ENCODE results near the gene LARGE2.

Gene LARGE2

GRCh38 chr11:45927684-45928413 is 5.4 kb downstream of the LARGE2 start:
- Histone ChIP-seq H3K27me3 (ENCODE audit: control insufficient read depth, insufficient read depth, low read length) (peaks cover 19% of the 10 kb centered on the region), H3K4me1 (ENCODE audit: control insufficient read depth, insufficient read depth, low read length) (peaks cover 9% of the 10 kb centered on the region), H3K4me2 (ENCODE audit: low read length) (no peak overlapping the region), H3K36me3 (ENCODE audit: insufficient read depth, low read length) (peaks cover 5% of the 10 kb centered on the region), H3K4me3 (ENCODE audit: low read length) (no peak overlapping the region), H3K9me3 (replicated peaks; ENCODE audit: low read length) (no peaks in the 10 kb centered on the region), H3K9ac (ENCODE audit: low read depth, low read length) (no peak overlapping the region)

GRCh38 chr11:45928535-45929215 is 6.2 kb downstream of the LARGE2 start:
- H3K4me1 ChIP-seq (ENCODE audit: control insufficient read depth, insufficient read depth, low read length) = peaks cover 9% of the 10 kb centered on the region
- no peaks in the 10 kb centered on the region for H3K9me3 ChIP-seq (replicated peaks; ENCODE audit: low read length)
- H3K4me2 ChIP-seq (ENCODE audit: low read length) = no peak overlapping the region
- no peak overlapping the region for H3K9ac ChIP-seq (ENCODE audit: low read depth, low read length)
- peaks cover 12% of the 10 kb centered on the region for H3K27me3 ChIP-seq (ENCODE audit: control insufficient read depth, insufficient read depth, low read length)
- H3K4me3 ChIP-seq (ENCODE audit: low read length) = no peak overlapping the region
- H3K36me3 ChIP-seq (ENCODE audit: insufficient read depth, low read length) = peaks cover 12% of the 10 kb centered on the region

GRCh38 chr11:45929486-45930030 is 7.1 kb downstream of the LARGE2 start:
- Histone ChIP-seq H3K27me3 (ENCODE audit: control insufficient read depth, insufficient read depth, low read length) (peaks cover 5% of the 10 kb centered on the region), H3K4me1 (ENCODE audit: control insufficient read depth, insufficient read depth, low read length) (peaks cover 9% of the 10 kb centered on the region), H3K9me3 (replicated peaks; ENCODE audit: low read length) (no peaks in the 10 kb centered on the region), H3K9ac (ENCODE audit: low read depth, low read length) (no peak overlapping the region), H3K4me3 (ENCODE audit: low read length) (no peak overlapping the region), H3K36me3 (ENCODE audit: insufficient read depth, low read length) (peaks cover 21% of the 10 kb centered on the region), H3K4me2 (ENCODE audit: low read length) (no peak overlapping the region)

- H3K4me1 ChIP-seq (ENCODE audit: control insufficient read depth, insufficient read depth, low read length) = peaks cover 9% of the 10 kb centered on the region
- H3K36me3 ChIP-seq (ENCODE audit: insufficient read depth, low read length) = peaks cover 27% of the 10 kb centered on the region
- H3K4me2 ChIP-seq (ENCODE audit: low read length) = no peak overlapping the region
- H3K27me3 ChIP-seq (ENCODE audit: control insufficient read depth, insufficient read depth, low read length) = no peaks in the 10 kb centered on the region
- H3K9me3 ChIP-seq (replicated peaks; ENCODE audit: low read length) = no peaks in the 10 kb centered on the region
- no peak overlapping the region for H3K4me3 ChIP-seq (ENCODE audit: low read length)
- no peak overlapping the region for H3K9ac ChIP-seq (ENCODE audit: low read depth, low read length)
These were observed 7.8 kb downstream of the LARGE2 start for GRCh38 chr11:45930031-45930794.

GRCh38 chr11:45930951-45931570 is 8.6 kb downstream of the LARGE2 start:
- H3K9me3 ChIP-seq (replicated peaks; ENCODE audit: low read length) = no peaks in the 10 kb centered on the region
- no peak overlapping the region for H3K4me2 ChIP-seq (ENCODE audit: low read length)
- no peak overlapping the region for H3K9ac ChIP-seq (ENCODE audit: low read depth, low read length)
- H3K27me3 ChIP-seq (ENCODE audit: control insufficient read depth, insufficient read depth, low read length) = no peaks in the 10 kb centered on the region
- peaks cover 9% of the 10 kb centered on the region for H3K4me1 ChIP-seq (ENCODE audit: control insufficient read depth, insufficient read depth, low read length)
- H3K36me3 ChIP-seq (ENCODE audit: insufficient read depth, low read length) = peaks cover 31% of the 10 kb centered on the region
- H3K4me3 ChIP-seq (ENCODE audit: low read length) = no peak overlapping the region

- peaks cover 34% of the 10 kb centered on the region for H3K36me3 ChIP-seq (ENCODE audit: insufficient read depth, low read length)
These were observed 9.3 kb downstream of the LARGE2 start for GRCh38 chr11:45931739-45932138.

GRCh38 chr11:45932217-45932616 is 9.8 kb downstream of the LARGE2 start:
- H3K9ac ChIP-seq (ENCODE audit: low read depth, low read length) = no peak overlapping the region
- no peak overlapping the region for H3K4me2 ChIP-seq (ENCODE audit: low read length)
- no peaks in the 10 kb centered on the region for H3K27me3 ChIP-seq (ENCODE audit: control insufficient read depth, insufficient read depth, low read length)
- no peaks in the 10 kb centered on the region for H3K9me3 ChIP-seq (replicated peaks; ENCODE audit: low read length)
- no peak overlapping the region for H3K4me3 ChIP-seq (ENCODE audit: low read length)
- peaks cover 9% of the 10 kb centered on the region for H3K4me1 ChIP-seq (ENCODE audit: control insufficient read depth, insufficient read depth, low read length)
- peaks cover 38% of the 10 kb centered on the region for H3K36me3 ChIP-seq (ENCODE audit: insufficient read depth, low read length)

More at GRCh38 chr11:45931739-45932138, 9.3 kb downstream of the LARGE2 start:
- Histone ChIP-seq H3K4me1 (ENCODE audit: control insufficient read depth, insufficient read depth, low read length) (peaks cover 9% of the 10 kb centered on the region), H3K9ac (ENCODE audit: low read depth, low read length) (no peak overlapping the region), H3K9me3 (replicated peaks; ENCODE audit: low read length) (no peaks in the 10 kb centered on the region), H3K4me3 (ENCODE audit: low read length) (no peak overlapping the region), H3K27me3 (ENCODE audit: control insufficient read depth, insufficient read depth, low read length) (no peaks in the 10 kb centered on the region), H3K4me2 (ENCODE audit: low read length) (no peak overlapping the region)

GRCh38 chr11:45933131-45933831 is 10.8 kb downstream of the LARGE2 start:
- Histone ChIP-seq H3K4me1 (ENCODE audit: control insufficient read depth, insufficient read depth, low read length) (peaks cover 9% of the 10 kb centered on the region), H3K9ac (ENCODE audit: low read depth, low read length) (no peak overlapping the region), H3K4me3 (ENCODE audit: low read length) (no peak overlapping the region)

GRCh38 chr11:45933846-45934579 is 11.6 kb downstream of the LARGE2 start:
- H3K27me3 ChIP-seq (ENCODE audit: control insufficient read depth, insufficient read depth, low read length) = no peaks in the 10 kb centered on the region
- H3K36me3 ChIP-seq (ENCODE audit: insufficient read depth, low read length) = peaks cover 39% of the 10 kb centered on the region
- no peak overlapping the region for H3K4me3 ChIP-seq (ENCODE audit: low read length)
- no peaks in the 10 kb centered on the region for H3K9me3 ChIP-seq (replicated peaks; ENCODE audit: low read length)
- H3K4me1 ChIP-seq (ENCODE audit: control insufficient read depth, insufficient read depth, low read length) = peaks cover 9% of the 10 kb centered on the region
- no peak overlapping the region for H3K4me2 ChIP-seq (ENCODE audit: low read length)
- H3K9ac ChIP-seq (ENCODE audit: low read depth, low read length) = no peak overlapping the region

More at GRCh38 chr11:45933131-45933831, 10.8 kb downstream of the LARGE2 start:
- Histone ChIP-seq H3K36me3 (ENCODE audit: insufficient read depth, low read length) (peaks cover 39% of the 10 kb centered on the region), H3K9me3 (replicated peaks; ENCODE audit: low read length) (no peaks in the 10 kb centered on the region), H3K4me2 (ENCODE audit: low read length) (no peak overlapping the region), H3K27me3 (ENCODE audit: control insufficient read depth, insufficient read depth, low read length) (no peaks in the 10 kb centered on the region)

GRCh38 chr11:45934580-45935318 is 12.3 kb downstream of the LARGE2 start:
- Histone ChIP-seq H3K9ac (ENCODE audit: low read depth, low read length) (no peak overlapping the region), H3K4me2 (ENCODE audit: low read length) (no peak overlapping the region), H3K4me1 (ENCODE audit: control insufficient read depth, insufficient read depth, low read length) (peaks cover 6% of the 10 kb centered on the region), H3K36me3 (ENCODE audit: insufficient read depth, low read length) (peaks cover 39% of the 10 kb centered on the region), H3K9me3 (replicated peaks; ENCODE audit: low read length) (no peaks in the 10 kb centered on the region), H3K4me3 (ENCODE audit: low read length) (no peak overlapping the region), H3K27me3 (ENCODE audit: control insufficient read depth, insufficient read depth, low read length) (no peaks in the 10 kb centered on the region)

All from skeletal muscle satellite cell (primary cell).